Measurements from ENCODE around the gene SKOR1.

The SKOR1 gene

DNA sequence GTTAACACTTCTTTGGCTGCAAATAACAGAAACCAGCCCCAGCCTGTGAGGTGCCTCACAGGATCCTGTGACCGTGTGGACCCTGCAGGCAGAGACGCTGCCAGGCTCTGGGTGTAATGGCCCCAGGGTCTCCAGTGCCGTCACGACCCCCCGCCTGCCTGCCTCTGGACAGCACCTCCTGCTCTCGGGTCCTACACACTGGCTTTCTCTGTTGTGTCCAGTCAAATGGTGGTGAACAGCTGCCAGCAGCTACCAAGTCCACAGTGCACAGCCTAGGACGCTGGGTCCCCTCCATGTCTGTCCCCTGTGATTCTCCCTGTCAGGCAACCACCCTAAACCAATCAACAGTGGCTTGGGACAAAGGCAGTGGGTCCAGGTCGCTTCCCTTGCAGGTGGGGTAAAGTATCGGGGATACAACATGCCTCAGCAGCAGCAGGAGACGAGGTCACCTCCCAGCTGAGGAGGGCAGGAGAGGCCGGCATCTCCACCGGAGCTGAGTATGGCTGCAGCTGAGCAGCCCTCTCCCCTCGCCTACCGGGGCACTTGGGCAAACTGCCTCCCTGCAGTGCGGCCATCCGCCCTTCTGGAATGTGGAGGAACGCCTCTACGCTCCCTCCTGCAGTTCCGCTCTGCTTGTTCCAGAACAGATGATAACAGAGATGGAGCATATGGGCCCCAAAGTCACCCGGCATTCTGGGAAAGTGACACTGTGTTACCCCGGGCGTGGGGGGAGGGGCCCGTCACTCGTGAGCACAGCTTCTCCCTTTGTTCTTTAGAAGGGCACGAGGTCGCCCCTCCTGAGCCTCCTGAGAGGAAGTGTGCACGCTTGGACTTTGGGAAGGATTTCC is 21.1 kb upstream of the SKOR1 start:
- no peak overlapping the region for H3K4me3 ChIP-seq
- H3K27ac ChIP-seq, result no peak overlapping the region
- no peak for TF ChIP-seq CTCF (IDR thresholded peaks at IDR 0.05)
- no peak for DNase-seq (ENCODE audit: low spot score)

DNA sequence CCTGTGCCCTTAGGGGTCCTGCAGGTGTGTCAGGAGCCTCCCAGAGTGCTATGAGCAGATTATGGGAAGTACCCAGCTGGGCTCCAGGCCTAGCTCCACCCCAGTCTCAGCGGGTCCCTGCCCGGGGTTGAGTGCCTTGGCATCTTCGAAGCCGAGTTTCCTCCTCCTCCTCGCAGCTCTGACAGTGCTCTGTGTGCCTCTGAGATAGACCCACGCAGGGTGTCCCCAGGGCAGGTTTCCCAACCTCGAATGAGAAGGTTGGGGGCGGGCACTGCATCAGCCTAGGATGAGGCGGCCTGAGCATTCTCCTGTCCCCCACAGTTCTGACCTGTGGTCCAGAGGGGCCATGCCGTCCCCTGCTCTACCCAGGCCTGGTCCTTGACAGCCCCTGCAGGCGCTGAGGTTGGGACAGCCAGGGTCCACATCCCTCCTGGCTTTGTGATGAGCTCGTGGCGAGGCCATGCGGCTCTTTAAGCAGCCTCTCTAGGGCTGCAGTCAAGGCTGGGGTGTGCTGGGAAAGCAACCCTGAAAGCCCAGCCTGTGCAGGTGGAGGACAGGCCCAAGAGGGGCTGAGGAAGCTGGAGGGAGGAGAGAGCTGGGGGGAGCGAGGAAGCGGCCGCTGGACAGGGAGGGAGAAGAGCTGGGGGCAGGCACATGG is 20.2 kb upstream of the SKOR1 start:
- DNase-seq (ENCODE audit: low spot score), result no peak
- no peak overlapping the region for H3K27ac ChIP-seq
- TF ChIP-seq CTCF (IDR thresholded peaks at IDR 0.05), result no peak
- no peak overlapping the region for H3K4me3 ChIP-seq

DNA sequence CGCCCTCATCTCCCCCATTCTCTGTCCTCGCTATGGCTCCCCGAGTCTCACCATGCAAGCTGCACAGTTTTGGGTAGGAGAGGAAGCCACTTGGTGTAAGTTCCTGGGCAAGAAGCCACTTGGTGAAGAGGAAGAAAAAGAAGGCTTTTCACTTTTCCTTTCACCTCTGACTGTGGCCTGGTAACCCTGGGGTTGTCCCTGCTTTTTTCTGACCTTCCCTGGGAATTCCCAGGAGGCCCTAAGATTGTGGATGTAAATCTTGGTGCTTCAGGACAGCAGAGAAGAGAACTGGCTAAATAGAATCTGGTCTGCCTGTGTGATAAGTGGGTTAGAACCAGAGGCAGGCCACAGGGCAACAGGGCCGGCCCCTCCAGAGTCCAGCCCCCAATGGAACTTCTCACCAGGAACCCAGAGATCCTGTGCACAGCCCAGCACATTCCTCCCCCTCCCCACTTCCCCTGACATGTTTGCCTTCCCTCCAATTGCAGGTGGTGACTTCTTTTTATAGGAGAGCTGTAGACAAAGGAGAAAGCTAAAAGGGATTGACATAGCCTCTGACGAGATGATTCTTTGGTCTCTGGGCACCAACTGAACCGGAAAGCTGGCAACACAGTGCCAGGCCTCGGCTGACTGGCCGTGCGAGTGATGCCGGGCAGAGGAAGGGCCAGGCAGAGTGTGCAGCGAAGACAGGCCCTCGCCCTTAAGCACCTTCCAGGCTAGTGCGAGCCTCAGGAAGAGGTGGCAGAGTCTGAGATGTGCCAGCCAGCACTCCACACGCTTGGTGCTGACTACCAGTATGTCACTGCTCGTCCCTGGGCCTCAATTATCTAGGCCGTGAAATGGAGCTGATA is 19.4 kb upstream of the SKOR1 start:
- no peak for DNase-seq (ENCODE audit: low spot score)
- TF ChIP-seq CTCF (IDR thresholded peaks at IDR 0.05), result no peak

DNA sequence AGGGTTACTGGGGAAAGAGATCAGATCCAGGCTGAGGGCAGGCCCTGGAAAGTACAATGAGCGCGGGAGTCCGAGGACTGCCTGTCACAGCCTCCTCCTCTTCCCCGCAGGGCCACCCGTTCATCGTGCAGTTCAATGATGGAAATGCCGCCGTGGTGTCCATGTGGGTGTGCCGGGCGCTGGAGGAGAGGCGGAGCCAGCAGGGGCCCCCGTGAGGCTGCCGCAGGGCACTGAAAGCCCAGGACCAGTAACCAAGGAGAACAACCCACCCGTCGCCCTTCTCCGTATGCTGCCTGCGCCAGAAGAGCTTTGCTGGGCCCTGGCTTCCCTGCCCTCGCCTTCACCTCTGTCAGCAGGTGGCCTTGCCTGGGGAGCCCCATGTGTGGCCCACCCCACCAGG is 18.8 kb upstream of the SKOR1 start:
- TF ChIP-seq CTCF (IDR thresholded peaks at IDR 0.05), result no peak
- no peak overlapping the region for H3K27ac ChIP-seq
- DNase-seq (ENCODE audit: low spot score), result peak; percentile 54
- no peak overlapping the region for H3K4me3 ChIP-seq

More for the DNA sequence above, 19.4 kb upstream of the SKOR1 start:
- H3K4me3 ChIP-seq, result no peak overlapping the region
- no peak overlapping the region for H3K27ac ChIP-seq

GRCh38 chr15:67807141-67807540 is 18.2 kb upstream of the SKOR1 start:
- Histone ChIP-seq H3K4me3 (no peak overlapping the region), H3K27ac (no peak overlapping the region)
- no peak for TF ChIP-seq CTCF (IDR thresholded peaks at IDR 0.05)
- peak; percentile 56 for DNase-seq (ENCODE audit: low spot score)

DNA sequence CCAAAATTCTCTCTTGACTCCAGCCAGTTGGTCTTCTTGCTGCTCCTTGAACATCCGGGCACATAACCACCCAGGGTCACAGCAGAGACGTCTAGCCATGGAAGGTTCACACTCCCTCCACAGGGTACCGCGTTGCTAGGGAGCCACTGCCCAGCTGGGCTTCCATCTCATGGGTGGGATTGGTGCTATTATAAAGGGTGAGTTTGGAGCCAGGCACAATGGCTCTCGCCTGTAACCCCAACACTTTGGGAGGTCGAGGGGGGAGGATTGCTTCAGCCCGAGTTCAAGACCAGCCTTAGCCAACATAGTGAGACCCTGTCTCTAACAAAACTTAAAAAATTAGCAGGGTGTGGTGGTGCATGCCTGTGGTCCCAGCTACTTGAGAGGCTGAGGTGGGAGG is 17.5 kb upstream of the SKOR1 start:
- peak; percentile 21 for DNase-seq (ENCODE audit: low spot score)
- no peak overlapping the region for H3K27ac ChIP-seq
- no peak overlapping the region for H3K4me3 ChIP-seq
- no peak for TF ChIP-seq CTCF (IDR thresholded peaks at IDR 0.05)

Measured in coronary artery (tissue), 2 donors.